ENCODE results near the gene NSUN2. TPM values are rescaled to one million over a fixed set of nuclear protein-coding genes. Genes with fewer than 3 reads are reported as not detected.

NSUN2 gene
- total and polyA plus RNA-seq, 2 of the 4 experiments (the other 2 are of a cell fraction) = 51.1 to 61.1 TPM

DNA sequence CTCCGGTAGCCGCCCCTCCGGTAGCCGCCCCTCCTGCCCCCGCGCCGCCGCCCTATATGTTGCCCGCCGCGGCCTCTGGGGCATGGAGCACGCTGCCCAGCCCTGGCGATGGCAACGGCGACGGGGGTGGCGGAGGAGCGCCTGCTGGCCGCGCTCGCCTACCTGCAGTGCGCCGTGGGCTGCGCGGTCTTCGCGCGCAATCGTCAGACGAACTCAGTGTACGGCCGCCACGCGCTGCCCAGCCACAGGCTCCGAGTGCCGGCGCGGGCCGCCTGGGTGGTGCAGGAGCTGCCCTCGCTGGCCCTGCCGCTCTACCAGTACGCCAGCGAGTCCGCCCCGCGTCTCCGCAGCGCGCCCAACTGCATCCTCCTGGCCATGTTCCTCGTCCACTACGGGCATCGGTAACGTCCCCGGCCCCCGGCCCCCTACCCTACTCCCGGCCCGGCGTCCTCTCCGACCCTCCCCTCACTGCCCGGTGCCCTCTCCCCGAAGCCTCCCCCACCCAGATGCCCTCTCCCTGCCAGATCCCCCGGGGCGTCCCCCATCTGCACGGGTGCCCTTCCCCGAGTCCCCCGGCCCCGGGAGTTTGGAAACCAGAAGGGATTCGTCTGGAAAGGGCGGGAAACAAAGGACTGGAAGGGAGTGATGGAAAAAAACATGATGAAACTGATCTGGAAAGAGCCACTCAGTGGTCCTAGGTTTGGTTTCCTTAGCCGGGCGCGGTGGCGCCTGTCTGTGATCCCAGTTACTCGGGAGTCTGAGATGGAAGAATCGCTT is 813 bp upstream of the NSUN2 start:
- Histone ChIP-seq H4K5ac (ENCODE audit: low read depth, low read length) (no peak overlapping the region), H3K4me1 (ENCODE audit: control insufficient read depth, insufficient read depth, low read length) (peaks cover 11% of the 10 kb centered on the region), H2BK5ac (ENCODE audit: low read depth, low read length, poor library complexity, severe bottlenecking) (peak overlapping the region; percentile 16), H3K36me3 (ENCODE audit: control insufficient read depth, insufficient read depth, low read length) (peaks cover 14% of the 10 kb centered on the region), H3K4me3 (ENCODE audit: insufficient read depth, low read depth, low read length) (peak overlapping the region; percentile 89), H4K8ac (ENCODE audit: low read depth in 2 of 2, low read length in 2 of 2) (peak overlapping the region in 1 of 2 experiments; percentile 20; a peak in 2 of 4 replicates), H3K4ac (ENCODE audit: low read depth, low read length) (peak overlapping the region; percentile 50; the same call in 1 of the 2 replicates), H3K27ac (ENCODE audit: insufficient read depth, low read length) (peak overlapping the region; percentile 48), H3K14ac (replicated peaks; ENCODE audit: low read depth, low read length) (peak overlapping the region; percentile 67; the same call in 1 of the 2 replicates), H4K91ac (ENCODE audit: insufficient read depth, low read depth, low read length) (no peak overlapping the region; the same call in 1 of the 2 replicates), H3K4me2 (ENCODE audit: low read depth, low read length) (peak overlapping the region; percentile 68), H2BK20ac (ENCODE audit: low read depth, low read length) (no peak overlapping the region), H3K18ac (ENCODE audit: low read depth, low read length) (no peak overlapping the region), H2AK9ac (replicated peaks; ENCODE audit: low read depth, low read length, poor library complexity) (peak overlapping the region; percentile 74), H2AFZ (replicated peaks; ENCODE audit: low read length, poor library complexity) (peak overlapping the region; percentile 80), H3K27me3 (ENCODE audit: control insufficient read depth, insufficient read depth, low read length) (no peaks in the 10 kb centered on the region), H3K56ac (ENCODE audit: extremely low read depth, insufficient read depth, low read length) (peak overlapping the region; percentile 46), H2BK15ac (ENCODE audit: low read depth, low read length) (no peak overlapping the region), H3K9me1 (ENCODE audit: insufficient read depth, low read length) (peaks cover 15% of the 10 kb centered on the region), H2BK120ac (ENCODE audit: low read depth, low read length) (no peak overlapping the region), H3K79me1 (ENCODE audit: low read depth in 1 of 2, low read length in 2 of 2) (peaks cover 40 to 71% of the 10 kb centered on the region in 2 experiments), H2AK5ac (ENCODE audit: low read depth, low read length) (no peak overlapping the region), H3K23ac (ENCODE audit: low read depth, low read length) (peak overlapping the region; percentile 81; the same call in 1 of the 2 replicates), H4K20me1 (ENCODE audit: insufficient read depth, low read length) (peaks cover 48% of the 10 kb centered on the region), H3K9me3 (ENCODE audit: control insufficient read depth, insufficient read depth, low read length) (no peaks in the 10 kb centered on the region), H3K9ac (ENCODE audit: low read depth, low read length) (peak overlapping the region; percentile 76)
- 0% methylated on average over 33 of the region's 75 CpGs; no CpG with 5 or more reads in 1 of the 2 experiments for WGBS, 2 experiments (ENCODE audit: extremely low coverage in 2 of 2, insufficient read length in 1 of 2)
- BruUV-seq (replicated peaks) = no TSS peak
- in situ Hi-C loops (cut with MboI; ENCODE audit: low sequenced_read_pairs) = loop anchor here (5.0 kb wide), 1 partner anchor 114 kb away; no protein-coding TSS in a partner anchor
- intact Hi-C loops (cut with micrococcal nuclease) = loop anchor here (1.0 to 5.0 kb wide), 3 partner anchors 79 to 112 kb away; partner anchors contain the start of gene TENT4A
- ChIA-PET POLR2A (ENCODE audit: unreplicated experiment) (no interaction called here), CTCF (no interaction called here)
- TF ChIP-seq POLR2A (IDR thresholded peaks at IDR 0.05; ENCODE audit: low read depth, low read length) (no peak), MXI1 (IDR thresholded peaks at IDR 0.05; ENCODE audit: borderline replicate concordance, low read depth, low read length) (peak; percentile 69)
- DNase-seq (peak; percentile 22), ATAC-seq (ENCODE audit: low read depth) (peak; percentile 51)
- dilution Hi-C loops (cut with HindIII; ENCODE audit: low sequenced_read_pairs, unreplicated experiment) = no loop called here
